NAMALWA (cell line): ENCODE data around the gene ARL17B.
"Not testable (repeated sequence)": the region's sequence is repeated elsewhere in the genome, so short reads cannot be mapped to it uniquely, and the experiment has no call there.

ENCODE experiments used
- DNase-seq: peaks from one replicate; pipeline ENCODE4 v3.0.0-alpha.2; 2015; ENCODE audit warnings: low spot score

ARL17B gene

DNA sequence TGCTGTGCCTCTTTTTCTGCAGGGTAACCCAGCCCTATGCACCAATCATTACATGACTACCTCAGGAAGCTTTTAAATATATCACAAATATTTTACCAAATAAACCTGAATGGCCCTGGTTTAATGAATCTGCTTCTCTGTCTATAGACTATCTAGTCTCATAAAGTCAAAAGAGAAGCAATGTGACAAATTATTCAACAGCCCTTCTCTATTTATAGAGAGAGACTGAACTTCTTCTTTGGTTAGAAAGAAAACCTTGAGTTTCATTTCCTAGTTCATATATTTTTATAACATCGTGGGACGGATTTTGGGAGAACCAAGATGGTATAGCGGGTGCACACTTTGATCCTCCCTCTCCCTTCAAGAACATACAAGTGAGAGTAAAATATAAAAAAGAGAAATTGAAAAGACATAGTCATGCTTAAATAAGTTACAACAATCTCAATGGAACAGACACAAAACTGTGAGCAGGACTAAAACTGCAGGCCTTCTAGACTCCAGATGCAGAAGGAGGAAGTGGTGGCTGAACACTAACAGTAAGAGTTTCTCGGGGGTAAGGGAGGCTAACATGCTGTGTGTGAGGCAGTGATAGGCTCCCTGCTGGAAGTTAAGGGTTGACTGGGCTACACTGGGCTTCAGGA lies 70.5 kb downstream of the ARL17B start:
- peak; percentile 72 for DNase-seq

DNA sequence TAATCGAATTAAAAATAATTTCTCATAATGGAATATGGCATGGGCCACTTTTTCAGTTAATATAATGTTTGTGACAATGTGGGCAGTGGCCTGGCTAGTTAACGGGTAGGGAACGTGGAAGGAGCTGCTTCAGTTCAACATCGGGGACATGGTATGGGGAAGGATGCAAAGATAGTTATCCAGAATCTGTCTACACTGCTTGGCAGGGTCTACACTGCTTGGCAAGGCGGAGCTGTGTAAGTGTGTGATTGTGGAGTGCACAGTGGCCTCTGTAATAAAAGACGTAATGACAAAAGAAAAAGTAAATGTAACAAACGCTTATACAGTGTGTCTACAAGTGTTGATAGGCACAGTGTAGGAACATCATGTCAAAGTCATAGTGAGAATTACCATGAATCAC lies 74.0 kb downstream of the ARL17B start:
- not testable (repeated sequence) for DNase-seq

DNA sequence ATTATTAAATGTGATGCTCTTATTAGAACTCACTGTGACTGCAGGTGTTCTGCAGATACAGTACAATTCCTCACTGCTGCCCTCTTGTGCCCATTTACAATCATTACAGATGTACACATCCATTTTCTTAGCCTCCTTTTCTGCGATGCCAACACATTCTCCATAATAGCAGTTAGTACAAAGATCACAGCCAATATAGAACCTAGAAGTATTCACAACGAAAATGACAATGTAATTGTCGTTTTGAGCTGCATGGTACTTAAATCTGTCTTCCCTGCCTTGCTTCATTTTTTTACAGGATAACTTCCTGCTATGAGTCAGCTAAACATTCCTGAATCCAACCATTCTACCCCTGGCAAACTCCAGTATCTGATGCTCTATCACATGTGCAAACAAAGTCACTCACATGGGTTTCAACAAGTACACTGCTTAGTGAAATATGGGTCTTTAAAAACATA lies 74.8 kb downstream of the ARL17B start:
- peak; percentile 89 for DNase-seq

DNA sequence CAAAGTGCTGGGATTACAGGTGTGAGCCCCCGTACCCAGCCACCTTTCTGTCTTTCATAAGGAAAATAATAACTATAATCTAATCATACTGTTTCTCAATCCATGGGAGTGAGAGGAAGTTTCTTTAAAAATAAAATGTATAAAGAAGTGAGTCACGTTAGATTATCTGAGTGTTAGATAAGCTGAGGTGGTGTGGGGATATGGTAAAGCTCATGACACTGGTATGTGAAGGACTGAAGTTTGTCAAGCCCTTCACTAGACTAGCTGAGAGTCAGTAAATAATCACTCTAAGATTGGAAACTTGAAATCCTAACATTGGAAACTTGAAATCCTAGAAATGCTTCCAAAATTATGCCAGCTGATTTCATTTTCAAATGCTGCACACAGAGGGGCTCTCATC lies 76.1 kb downstream of the ARL17B start:
- not testable (repeated sequence) for DNase-seq

DNA sequence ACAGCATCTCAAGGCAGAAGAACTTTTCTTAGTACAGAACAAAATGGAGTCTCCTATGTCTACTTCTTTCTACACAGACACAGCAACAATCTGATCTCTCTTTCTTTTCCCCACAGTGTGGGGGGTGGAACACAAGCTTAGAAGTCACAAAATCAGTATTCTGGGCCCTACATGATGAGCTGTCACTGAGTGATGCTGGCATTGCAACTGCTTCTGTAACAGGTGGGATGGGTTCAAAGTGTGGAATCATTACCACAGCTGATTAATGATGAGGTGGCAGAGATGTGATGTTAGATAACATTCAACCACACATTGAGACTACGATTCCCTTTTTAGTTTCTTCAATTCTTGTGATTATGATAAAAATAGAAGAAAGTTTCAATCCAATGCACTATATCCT lies 77.1 kb downstream of the ARL17B start:
- DNase-seq = not testable (repeated sequence)

GRCh38 chr17:46282635-46283034 lies 78.9 kb downstream of the ARL17B start:
- DNase-seq = not testable (repeated sequence)

DNA sequence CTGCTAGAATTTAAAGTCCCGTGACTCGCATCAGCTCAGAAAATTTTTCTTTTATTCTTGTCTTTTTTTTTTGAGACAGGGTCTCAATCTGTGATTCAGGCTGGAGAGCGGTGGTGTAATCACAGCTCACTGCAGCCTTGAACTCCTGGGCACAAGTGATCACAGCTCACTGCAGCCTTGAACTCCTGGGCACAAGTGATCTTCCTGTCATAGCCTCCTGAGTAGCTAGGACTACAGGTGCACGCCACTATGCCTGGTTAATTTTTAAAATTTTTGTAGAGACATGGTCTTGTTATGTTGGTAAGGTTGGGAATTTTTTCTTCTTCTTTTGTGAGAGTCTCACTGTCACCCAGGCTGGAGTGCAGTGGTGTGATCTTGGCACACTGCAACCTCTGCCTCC lies 80.2 kb downstream of the ARL17B start:
- DNase-seq = not testable (repeated sequence)

DNA sequence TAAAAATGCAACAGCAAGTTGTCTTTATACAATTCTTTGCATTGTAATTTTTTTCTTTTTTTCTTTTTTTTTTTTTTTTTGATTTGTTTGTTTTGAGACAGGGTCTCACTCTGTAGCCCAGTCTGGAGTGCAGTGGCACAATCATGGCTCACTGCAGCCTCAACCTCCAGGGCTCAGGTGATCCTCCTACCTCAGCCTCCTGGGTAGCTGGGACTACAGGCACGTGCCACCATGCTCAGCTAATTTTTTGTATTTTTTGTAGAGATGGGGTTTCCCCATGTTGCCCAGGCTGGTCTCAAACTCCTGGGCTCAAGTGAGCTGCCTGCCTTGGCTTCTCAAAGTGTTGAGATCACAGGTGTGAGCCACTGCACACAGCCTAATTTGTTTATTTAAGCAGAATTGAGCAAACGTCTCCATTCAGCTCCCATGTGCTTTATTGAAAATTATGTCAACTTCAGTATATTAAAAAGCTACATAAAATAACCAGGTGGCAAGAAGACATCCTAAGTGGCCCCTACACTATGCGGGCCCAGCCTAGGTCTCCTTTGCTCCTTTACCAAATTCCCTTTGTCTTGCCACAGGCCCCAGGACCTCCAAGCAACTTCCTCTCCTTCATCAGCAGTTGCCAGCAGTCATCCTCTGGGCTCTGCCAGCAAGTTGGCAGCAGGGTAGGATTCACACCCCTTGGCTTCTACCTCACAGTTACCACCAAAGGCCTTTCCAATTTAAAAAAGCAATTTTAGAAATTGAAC lies 84.7 kb downstream of the ARL17B start:
- peak; percentile 16 for DNase-seq

DNA sequence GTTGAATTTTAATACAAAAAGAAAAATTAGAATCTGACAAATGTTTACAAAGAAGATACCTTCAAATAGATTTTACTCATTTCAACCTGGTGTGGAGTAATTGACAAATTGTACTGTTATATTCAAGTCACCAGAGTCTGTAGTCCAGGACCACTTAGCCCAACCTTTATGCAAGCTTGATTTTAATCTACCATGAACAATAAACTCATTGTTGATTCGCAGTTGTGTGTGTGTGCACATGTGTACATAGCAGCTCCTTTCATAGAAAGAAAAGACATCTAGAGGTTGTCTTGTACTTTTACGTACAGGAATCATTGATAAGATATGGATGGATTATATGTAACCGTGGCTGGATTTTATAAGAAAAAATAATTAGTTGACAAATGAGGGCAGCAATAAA lies 87.3 kb downstream of the ARL17B start:
- no peak for DNase-seq

GRCh38 chr17:46273541-46274236 lies 87.9 kb downstream of the ARL17B start:
- DNase-seq = no peak

DNA sequence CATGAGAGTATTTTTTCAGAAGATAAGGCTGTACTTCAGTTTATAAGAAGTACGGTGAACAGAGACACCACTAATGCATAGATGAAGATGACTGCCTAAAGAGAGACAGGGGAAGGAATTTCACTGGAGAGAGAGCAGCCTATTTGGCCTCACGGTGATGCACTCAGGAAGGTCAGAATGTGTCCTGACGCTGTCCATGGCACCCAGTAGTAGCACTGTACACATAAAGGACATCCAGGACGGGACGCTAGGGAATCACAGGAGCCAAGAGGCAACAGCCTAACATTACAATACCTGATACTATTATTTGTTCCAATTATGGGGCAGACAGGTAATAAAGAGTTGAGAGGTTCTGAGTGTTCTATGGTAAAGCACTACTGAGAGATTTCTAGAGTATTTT lies 91.5 kb downstream of the ARL17B start:
- DNase-seq = no peak

DNA sequence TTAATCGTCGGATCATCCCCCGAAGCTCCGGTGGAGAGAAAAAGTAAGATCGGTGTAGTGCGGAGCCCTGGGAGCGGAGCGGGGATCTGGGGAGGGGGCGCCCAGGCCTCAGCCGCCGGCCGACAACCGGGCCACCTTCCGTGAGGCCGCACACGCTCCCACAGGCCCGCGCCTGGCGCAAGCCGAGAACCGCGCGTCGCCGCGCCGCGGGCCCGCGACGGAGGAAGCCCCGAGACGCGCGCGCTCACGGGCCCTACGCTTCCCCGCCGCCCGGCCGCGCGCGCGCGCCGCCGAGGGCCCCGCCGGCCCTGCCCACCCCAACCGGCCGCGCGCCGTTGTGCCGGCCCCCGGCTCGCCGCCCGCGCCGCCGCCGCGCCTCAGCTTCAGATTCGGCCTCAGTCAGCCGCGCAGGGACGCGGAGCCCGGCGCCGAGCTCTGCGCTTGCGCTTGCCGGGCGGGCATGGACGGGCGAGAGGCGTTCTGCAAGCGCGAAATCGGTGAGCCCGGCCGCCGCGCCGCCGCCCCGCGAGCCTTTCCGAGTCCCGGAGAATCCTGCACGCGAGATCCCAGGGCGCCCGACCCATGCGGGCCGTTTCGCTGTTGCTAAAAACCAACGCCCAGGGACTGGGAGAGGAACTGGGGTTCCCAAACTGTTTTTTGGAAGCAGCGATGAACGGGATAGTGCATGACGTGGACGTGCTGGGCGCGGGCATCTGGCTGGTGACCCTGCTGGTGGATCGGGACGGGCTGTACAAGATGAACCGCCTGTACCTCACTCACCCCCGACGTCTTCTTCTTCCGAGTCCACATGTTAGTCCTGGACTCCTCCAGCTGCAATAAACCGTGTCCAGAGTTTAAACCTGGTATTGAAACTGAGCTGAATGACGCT lies 94.7 kb downstream of the ARL17B start:
- DNase-seq = peak; percentile 87

DNA sequence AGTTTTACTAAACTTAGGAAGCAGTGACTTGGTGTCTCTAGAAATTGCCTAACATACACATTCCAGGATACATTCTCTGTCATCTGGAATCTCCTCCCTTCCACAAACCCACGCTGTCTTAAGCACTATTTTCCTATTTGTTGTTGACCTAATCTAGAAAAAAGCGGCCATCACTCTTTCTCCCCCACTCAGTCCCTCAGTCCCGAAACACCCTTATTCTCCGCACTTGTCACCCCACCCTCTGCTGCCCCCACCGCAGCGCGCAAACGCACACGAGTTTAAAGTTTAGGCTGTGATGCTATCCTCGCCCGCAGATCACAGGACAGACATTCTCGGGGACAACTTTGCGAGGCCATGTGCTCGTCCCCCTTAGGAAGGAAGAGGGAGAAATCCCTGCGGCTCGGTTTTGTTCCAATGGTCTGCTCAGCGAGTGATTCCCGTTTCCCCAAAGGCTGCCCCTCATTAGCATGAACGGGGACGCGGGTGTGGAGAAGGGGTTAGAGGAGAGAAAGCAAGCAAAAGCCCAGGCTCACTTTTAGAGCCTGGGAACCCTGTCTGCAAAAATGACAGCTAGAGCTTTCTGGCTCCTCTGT lies 95.4 kb downstream of the ARL17B start:
- not testable (repeated sequence) for DNase-seq

DNA sequence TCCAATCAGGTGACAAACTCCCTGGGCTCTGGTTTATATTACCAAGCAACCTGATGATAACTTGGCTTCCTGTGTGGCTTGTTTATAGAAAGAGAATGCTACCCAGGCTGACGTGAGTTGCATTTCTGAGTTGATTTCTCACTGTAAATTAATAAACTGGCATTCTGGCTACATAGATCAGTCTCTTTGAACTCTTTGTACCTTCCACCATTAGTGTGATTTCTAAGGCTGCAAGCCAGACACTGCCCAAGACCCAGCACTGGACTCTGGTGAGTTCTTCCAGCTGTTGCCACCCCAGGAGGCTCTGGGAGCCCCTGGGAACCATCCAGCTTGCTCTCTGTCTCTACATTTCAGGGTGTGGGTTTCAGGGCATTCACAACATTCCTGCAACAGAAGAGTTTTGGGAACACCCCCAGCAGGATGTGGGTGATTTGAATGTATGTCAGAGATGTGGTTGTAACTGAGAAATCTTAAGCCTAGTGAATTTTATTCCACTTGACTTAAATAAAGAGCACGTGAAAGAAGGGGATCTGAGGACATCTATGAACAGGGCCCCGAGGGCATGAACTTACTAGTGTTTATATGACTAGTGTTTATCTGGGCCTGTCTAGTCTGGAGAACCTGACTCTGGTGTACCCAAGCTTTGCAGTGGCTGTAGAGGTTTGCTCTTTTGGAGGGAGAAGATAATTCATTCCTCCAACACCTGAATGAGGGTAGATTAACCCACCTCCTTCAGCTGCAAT lies 96.9 kb downstream of the ARL17B start:
- DNase-seq = no peak

DNA sequence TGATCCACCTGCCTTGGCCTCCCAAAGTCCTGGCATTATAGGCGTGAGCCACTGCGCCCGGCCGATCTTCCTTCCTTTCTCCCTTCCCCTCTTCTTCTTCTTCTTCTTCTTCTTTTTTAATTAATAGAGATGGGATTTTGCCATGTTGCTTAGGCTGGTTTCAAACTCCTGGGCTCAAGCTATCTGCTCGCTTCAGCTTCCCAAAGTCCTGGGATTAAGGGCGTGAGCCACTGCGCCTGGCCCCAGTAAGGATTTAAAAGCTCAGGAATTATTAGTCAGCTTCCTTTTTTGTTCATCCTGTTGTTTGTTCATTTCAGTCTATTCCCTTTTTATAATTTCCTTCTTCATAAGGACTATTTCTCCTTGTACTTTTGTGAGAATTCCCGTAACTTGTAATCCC lies 99.3 kb downstream of the ARL17B start:
- DNase-seq = no peak

DNA sequence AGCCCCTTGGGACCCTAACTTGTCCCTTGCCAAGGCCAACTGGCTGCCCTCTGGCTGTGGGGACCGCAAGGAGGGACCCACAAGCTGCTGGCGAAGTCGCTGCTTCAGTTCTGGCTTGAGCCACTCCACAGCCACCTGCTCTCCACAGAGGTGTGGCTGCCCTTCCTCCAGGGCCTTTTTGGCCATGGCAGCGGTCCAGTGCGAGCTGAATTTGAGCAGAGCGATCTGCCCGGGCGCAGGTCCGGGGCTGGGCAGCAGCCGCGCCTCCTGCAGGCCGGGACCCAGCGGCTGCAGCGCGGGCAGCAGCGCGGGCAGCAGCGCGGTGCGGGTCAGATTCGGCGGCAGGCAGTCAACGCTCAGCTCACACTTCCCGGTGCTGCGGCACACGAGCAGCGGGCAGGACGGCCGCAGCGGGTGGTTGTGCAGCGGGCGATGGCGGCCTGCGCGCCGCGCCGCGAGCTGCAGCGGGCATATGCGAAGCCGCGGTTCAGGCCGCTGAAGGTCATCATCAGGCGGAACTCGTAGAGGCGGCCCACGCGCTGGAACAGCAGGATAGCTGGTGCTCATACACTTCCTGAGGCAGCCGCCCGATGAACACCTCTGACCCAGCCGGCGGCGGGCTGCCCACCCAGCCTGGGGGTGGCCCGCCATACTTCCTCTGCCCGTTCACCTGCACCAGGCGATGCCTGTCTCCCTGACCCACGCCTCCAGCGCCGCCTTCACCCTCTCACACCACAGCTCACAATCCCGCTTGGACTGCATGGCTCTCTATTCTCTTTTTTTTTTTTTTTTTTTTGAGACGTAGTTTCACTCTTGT lies 101.5 kb downstream of the ARL17B start:
- not testable (repeated sequence) for DNase-seq

DNA sequence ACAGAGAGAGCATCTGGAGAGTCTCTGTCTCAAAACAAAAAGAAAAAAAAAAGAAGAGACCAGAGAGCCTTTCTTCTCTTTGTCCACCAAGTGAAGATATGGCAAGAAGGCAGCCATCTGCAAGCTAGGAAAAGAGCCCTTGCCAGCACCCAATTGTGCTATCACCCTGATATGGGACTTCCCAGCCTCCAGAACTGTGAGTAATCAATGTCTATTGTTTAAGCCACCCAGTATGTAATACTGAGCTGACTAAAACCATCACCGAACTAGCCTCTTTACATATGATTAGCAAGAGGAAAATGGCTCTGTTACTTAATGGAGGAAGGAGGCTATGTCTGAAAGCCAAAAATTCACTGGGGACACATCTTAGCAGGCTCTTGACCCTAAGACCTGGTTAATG lies 105.2 kb downstream of the ARL17B start:
- not testable (repeated sequence) for DNase-seq

DNA sequence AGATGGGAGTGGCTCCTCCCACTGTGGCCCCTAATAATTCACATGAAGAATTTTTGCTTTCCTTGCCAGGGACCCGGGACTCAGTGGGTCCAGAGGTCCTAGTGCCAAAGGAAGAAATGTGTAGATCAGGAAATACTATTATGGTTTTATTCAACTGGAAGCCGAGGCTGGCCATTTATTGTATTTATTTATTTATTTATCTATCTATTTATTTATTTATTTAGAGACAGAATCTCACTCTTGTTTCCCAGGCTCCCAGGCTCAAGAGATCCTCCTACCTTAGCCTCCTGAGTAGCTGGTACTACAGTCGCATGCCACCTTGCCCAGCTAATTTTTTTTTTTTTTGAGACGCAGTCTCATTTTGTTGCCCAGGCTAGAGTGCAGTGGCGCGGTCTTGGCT lies 107.4 kb downstream of the ARL17B start:
- DNase-seq = not testable (repeated sequence)

GRCh38 chr17:46253722-46254121 lies 107.8 kb downstream of the ARL17B start:
- DNase-seq = peak; percentile 77

- DNase-seq = not testable (repeated sequence)
Observed at GRCh38 chr17:46252804-46253203, 108.8 kb downstream of the ARL17B start.
